ENCODE data around the gene CBY2. TPM values are rescaled to one million over a fixed set of nuclear protein-coding genes. Genes with fewer than 3 reads are reported as not detected.

CBY2 gene
- total and polyA plus RNA-seq, 2 of the 4 experiments (the other 2 are of a cell fraction), result not detected

DNA sequence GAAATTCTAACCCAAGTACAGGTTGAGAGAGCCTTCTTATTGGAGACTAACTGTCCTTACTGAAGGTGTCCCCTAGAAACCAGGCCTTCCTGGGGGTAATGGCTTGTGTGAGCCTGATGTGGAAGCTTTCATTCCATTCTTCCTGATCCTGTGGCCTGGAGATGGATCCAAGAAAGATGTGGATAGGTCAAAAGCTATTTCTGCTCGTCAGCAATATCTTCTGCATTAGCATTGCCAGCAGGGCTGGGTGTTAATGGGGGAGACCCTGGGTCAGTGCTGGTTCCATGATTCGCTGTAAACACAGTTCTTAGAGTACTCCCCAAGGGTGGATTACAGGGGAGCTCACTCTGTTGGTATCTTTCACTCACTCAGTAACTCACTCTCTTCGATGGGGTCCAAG is 42.9 kb downstream of the CBY2 start:
- DNase-seq (no peak), ATAC-seq (ENCODE audit: low read depth) (no peak)
- Histone ChIP-seq H3K9me1 (ENCODE audit: insufficient read depth, low read length) (no peaks in the 10 kb centered on the region), H3K36me3 (ENCODE audit: control insufficient read depth, insufficient read depth, low read length) (no peaks in the 10 kb centered on the region), H3K79me1 (ENCODE audit: low read depth in 1 of 2, low read length in 2 of 2) (no peaks in the 10 kb centered on the region), H3K4ac (ENCODE audit: low read depth, low read length) (no peak overlapping the region), H2BK5ac (ENCODE audit: low read depth, low read length, poor library complexity, severe bottlenecking) (no peak overlapping the region), H4K91ac (ENCODE audit: insufficient read depth, low read depth, low read length) (no peak overlapping the region), H4K8ac (ENCODE audit: low read depth in 2 of 2, low read length in 2 of 2) (no peak overlapping the region), H3K56ac (ENCODE audit: extremely low read depth, insufficient read depth, low read length) (no peak overlapping the region), H3K4me2 (ENCODE audit: low read depth, low read length) (no peak overlapping the region), H3K18ac (ENCODE audit: low read depth, low read length) (no peak overlapping the region), H3K27me3 (ENCODE audit: control insufficient read depth, insufficient read depth, low read length) (peaks cover 8% of the 10 kb centered on the region), H3K9ac (ENCODE audit: low read depth, low read length) (no peak overlapping the region), H2AK5ac (ENCODE audit: low read depth, low read length) (no peak overlapping the region), H4K5ac (ENCODE audit: low read depth, low read length) (no peak overlapping the region), H2BK15ac (ENCODE audit: low read depth, low read length) (no peak overlapping the region), H3K9me3 (ENCODE audit: control insufficient read depth, insufficient read depth, low read length) (no peaks in the 10 kb centered on the region), H2AK9ac (replicated peaks; ENCODE audit: low read depth, low read length, poor library complexity) (no peak overlapping the region), H3K27ac (ENCODE audit: insufficient read depth, low read length) (no peak overlapping the region), H2BK20ac (ENCODE audit: low read depth, low read length) (no peak overlapping the region), H2BK120ac (ENCODE audit: low read depth, low read length) (no peak overlapping the region), H3K14ac (replicated peaks; ENCODE audit: low read depth, low read length) (no peak overlapping the region), H3K4me3 (ENCODE audit: insufficient read depth, low read depth, low read length) (no peak overlapping the region), H4K20me1 (ENCODE audit: insufficient read depth, low read length) (no peaks in the 10 kb centered on the region), H2AFZ (replicated peaks; ENCODE audit: low read length, poor library complexity) (no peak overlapping the region), H3K4me1 (ENCODE audit: control insufficient read depth, insufficient read depth, low read length) (no peaks in the 10 kb centered on the region), H3K23ac (ENCODE audit: low read depth, low read length) (no peak overlapping the region)
- intact Hi-C loops (cut with micrococcal nuclease) (no loop called here), in situ Hi-C loops (cut with MboI; ENCODE audit: low sequenced_read_pairs) (no loop called here), dilution Hi-C loops (cut with HindIII; ENCODE audit: low sequenced_read_pairs, unreplicated experiment) (no loop called here)
- no CpG with 5 or more reads among the region's 3 CpGs for WGBS, 2 experiments (ENCODE audit: extremely low coverage in 2 of 2, insufficient read length in 1 of 2)
- no peak for TF ChIP-seq POLR2A (IDR thresholded peaks at IDR 0.05; ENCODE audit: low read depth, low read length)
- no peak for TF ChIP-seq NFE2L2 (IDR thresholded peaks at IDR 0.05; ENCODE audit: low read depth, low read length)
- TF ChIP-seq CTCF (conservative IDR thresholded peaks at IDR 0.05; ENCODE audit: low read depth, low read length), result no peak
- TF ChIP-seq, protein P1, sequence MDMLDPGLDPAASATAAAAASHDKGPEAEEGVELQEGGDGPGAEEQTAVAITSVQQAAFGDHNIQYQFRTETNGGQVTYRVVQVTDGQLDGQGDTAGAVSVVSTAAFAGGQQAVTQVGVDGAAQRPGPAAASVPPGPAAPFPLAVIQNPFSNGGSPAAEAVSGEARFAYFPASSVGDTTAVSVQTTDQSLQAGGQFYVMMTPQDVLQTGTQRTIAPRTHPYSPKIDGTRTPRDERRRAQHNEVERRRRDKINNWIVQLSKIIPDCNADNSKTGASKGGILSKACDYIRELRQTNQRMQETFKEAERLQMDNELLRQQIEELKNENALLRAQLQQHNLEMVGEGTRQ (IDR thresholded peaks at IDR 0.05; ENCODE audit: low read depth, low read length), result no peak
- no peak for TF ChIP-seq MAZ (IDR thresholded peaks at IDR 0.05; ENCODE audit: borderline replicate concordance, low read depth, low read length)
- no peak for TF ChIP-seq RFX5 (IDR thresholded peaks at IDR 0.05; ENCODE audit: low read depth, low read length)
- CTCF ChIA-PET, result no interaction called here
- POLR2A ChIA-PET (ENCODE audit: unreplicated experiment), result no interaction called here
- no TSS peak for BruUV-seq (replicated peaks)

All from IMR-90 (cell line).